NT2/D1 (cell line): ENCODE measurements around the gene PI4KA.

Experiments
- SUZ12 ChIP-seq: IDR thresholded peaks from 2 replicates; pipeline ENCODE4 v1.6.1; 2011; ENCODE audit not compliant: insufficient read length, insufficient read depth; ENCODE audit errors: extremely low read depth
- YY1 ChIP-seq: IDR thresholded peaks from 2 replicates; pipeline ENCODE4 v1.6.1; 2011; ENCODE audit not compliant: insufficient read length, insufficient read depth
- ZNF274 ChIP-seq: IDR thresholded peaks from 2 replicates; pipeline ENCODE4 v1.6.1; 2011; ENCODE audit warnings: mild to moderate bottlenecking, low read depth, low read length

- TF ChIP-seq SUZ12 = no peak
- no peak for TF ChIP-seq YY1
- no peak for TF ChIP-seq ZNF274
Observed at GRCh38 chr22:20671409-20672081, 187.1 kb downstream of the PI4KA start.
